ENCODE data around the gene SARDH. TPM values are rescaled to one million over a fixed set of nuclear protein-coding genes. Genes with fewer than 3 reads are reported as not detected.

The SARDH gene
- total and polyA plus RNA-seq, 10 donors = 1.0 to 4.5 (median 2.3) TPM

DNA sequence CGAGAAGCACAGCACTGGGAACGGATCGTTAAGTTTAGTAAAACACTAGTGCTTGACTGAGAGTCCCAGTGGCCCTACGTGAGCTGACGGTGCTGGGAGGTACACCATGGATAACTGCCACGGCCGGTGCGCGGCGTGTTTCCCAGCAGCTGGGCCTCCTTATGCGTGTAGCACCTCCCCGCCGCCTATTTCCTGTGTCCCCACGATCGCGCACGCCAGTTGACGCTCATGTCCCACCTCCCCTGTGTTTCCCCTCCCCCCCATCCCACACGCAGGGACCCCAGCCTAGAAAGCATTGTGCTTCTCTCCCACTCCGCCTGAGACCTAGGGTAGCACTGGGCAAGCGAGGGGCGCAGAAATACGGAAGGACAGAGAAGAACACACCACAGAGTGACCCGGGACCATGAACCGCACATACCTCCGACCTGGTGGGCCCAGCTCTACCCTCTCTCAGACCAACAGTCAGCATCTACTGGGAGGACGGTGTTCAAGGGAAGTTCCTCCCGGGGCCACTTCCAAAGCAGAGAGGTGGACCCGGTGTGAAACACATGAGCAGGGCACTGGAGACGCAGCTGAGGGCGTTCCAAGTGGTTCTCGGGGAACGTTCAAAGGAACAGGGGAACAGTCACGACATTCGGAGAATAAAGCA is 56.4 kb downstream of the SARDH start:
- H3K9me3 ChIP-seq = no peaks in the 10 kb centered on the region
- intact Hi-C loops (cut with DNase I; ENCODE audit: low total_unique reads) = no loop called here
- H3K27ac ChIP-seq = no peak overlapping the region
- 89 to 92% (median 91%) methylated on average over 32 to 35 of the region's 35 CpGs for WGBS, 5 donors
- DNase-seq = peak; percentile 65
- H3K27me3 ChIP-seq (replicated peaks in 1 of 7) = peaks cover 0 to 21% (median 0%) of the 10 kb centered on the region in 7 donors
- peaks cover 4 to 44% (median 26%) of the 10 kb centered on the region in 6 donors for H3K4me1 ChIP-seq
- H3K4me3 ChIP-seq = no peak overlapping the region
- TF ChIP-seq, protein P1, sequence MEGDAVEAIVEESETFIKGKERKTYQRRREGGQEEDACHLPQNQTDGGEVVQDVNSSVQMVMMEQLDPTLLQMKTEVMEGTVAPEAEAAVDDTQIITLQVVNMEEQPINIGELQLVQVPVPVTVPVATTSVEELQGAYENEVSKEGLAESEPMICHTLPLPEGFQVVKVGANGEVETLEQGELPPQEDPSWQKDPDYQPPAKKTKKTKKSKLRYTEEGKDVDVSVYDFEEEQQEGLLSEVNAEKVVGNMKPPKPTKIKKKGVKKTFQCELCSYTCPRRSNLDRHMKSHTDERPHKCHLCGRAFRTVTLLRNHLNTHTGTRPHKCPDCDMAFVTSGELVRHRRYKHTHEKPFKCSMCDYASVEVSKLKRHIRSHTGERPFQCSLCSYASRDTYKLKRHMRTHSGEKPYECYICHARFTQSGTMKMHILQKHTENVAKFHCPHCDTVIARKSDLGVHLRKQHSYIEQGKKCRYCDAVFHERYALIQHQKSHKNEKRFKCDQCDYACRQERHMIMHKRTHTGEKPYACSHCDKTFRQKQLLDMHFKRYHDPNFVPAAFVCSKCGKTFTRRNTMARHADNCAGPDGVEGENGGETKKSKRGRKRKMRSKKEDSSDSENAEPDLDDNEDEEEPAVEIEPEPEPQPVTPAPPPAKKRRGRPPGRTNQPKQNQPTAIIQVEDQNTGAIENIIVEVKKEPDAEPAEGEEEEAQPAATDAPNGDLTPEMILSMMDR (IDR thresholded peaks at IDR 0.05 in 8 of 11, conservative IDR thresholded peaks at IDR 0.05 in 3 of 11) = no peak
- no peak for TF ChIP-seq POLR2AphosphoS5 (IDR thresholded peaks at IDR 0.05)
- TF ChIP-seq POLR2A (IDR thresholded peaks at IDR 0.05) = no peak
- no peaks in the 10 kb centered on the region for H3K36me3 ChIP-seq

DNA sequence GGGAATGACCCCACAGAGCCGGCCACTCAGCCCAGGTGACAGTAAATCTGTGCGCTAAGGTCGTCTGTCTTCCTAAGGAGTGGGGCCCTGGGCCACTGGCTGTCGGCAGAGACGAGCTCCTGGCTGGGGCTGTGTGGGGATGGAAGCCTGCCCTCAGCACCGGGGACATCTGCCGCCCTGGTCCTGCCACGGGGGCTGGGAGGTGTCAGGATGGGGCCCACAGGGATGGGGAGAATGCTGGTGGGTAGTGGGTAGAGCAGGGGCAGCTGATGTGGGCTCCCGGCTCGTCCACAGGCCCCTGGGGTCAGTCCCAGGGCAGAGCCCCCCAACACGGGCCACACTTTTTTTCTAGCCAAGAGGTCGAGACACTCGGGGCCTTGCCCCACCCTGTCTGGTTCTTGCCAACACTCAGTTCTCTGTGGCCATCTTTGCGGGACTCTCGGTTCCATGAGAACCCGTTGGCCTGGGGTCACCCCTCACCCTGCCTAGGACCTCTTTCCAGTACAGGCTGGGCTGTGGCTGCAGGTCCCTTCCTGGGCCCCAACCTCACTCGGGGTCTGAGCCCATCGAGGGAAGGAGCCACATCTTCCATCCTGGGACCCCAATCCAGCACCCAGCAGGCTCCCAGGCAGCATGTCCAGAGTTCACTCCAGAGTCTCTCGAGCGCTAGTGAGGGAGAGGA is 57.0 kb downstream of the SARDH start:
- Histone ChIP-seq H3K27me3 (replicated peaks in 1 of 7) (peaks cover 0 to 21% (median 0%) of the 10 kb centered on the region in 7 donors), H3K4me3 (no peak overlapping the region), H3K4me1 (peaks cover 4 to 51% (median 31%) of the 10 kb centered on the region in 6 donors), H3K27ac (no peak overlapping the region), H3K36me3 (no peaks in the 10 kb centered on the region), H3K9me3 (no peaks in the 10 kb centered on the region)
- no peak for TF ChIP-seq POLR2AphosphoS5 (IDR thresholded peaks at IDR 0.05)
- TF ChIP-seq, protein P1 (IDR thresholded peaks at IDR 0.05 in 8 of 11, conservative IDR thresholded peaks at IDR 0.05 in 3 of 11) = no peak
- no peak for TF ChIP-seq POLR2A (IDR thresholded peaks at IDR 0.05)
- 87 to 95% (median 89%) methylated on average over 17 to 20 of the region's 20 CpGs for WGBS, 5 donors
- intact Hi-C loops (cut with DNase I; ENCODE audit: low total_unique reads) = no loop called here
- peak; percentile 54 for DNase-seq

DNA sequence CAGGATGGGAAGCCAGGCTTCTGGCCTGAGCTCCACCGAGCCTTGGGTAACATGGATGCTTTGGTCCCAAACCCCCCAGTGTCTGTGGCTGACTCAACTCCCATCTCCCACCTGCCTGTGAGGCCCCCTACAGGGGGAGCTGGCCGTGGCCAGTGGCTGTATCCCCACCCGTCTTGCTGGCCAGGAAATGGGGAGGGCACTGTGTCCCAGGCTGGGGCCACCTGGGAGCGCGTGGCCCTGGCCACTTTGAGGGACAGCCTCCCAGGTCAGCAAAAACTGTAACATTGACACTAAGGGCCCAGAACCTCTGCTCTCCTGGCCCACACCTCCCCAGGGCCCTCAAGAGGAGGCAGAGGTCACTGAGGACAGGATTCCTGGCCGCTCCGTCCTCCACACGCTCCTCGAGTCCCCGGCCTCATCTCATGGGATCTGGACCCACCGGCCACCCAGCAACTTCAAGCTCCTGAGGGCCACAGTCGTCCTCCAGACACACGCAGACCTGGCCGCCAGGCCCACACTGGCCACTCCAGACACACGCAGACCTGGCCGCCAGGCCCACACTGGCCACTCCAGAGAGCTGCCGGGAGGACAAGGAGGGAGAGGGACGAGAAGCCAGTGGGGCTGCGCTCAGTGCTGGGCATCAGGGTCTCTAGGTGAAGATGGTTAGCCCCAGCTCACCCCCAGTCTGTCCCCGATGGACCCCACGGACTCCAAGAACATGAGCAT is 57.7 kb downstream of the SARDH start:
- Histone ChIP-seq H3K4me3 (no peak overlapping the region), H3K27me3 (replicated peaks in 1 of 7) (peaks cover 0 to 21% (median 0%) of the 10 kb centered on the region in 7 donors), H3K27ac (no peak overlapping the region), H3K9me3 (no peaks in the 10 kb centered on the region), H3K36me3 (no peaks in the 10 kb centered on the region), H3K4me1 (peaks cover 4 to 54% (median 33%) of the 10 kb centered on the region in 6 donors)
- TF ChIP-seq POLR2A (IDR thresholded peaks at IDR 0.05) = no peak
- no peak for TF ChIP-seq POLR2AphosphoS5 (IDR thresholded peaks at IDR 0.05)
- TF ChIP-seq, protein P1 (IDR thresholded peaks at IDR 0.05 in 8 of 11, conservative IDR thresholded peaks at IDR 0.05 in 3 of 11) = no peak
- intact Hi-C loops (cut with DNase I; ENCODE audit: low total_unique reads) = no loop called here
- no peak for DNase-seq
- 84 to 91% (median 90%) methylated on average over 17 to 21 of the region's 21 CpGs for WGBS, 5 donors

Data from spleen (tissue), 11 donors.